Gastrocnemius medialis (tissue), 4 donors: ENCODE measurements around the gene DYNLRB1.

Experiments
- POLR2A ChIP-seq, 2 donors: fragments of 450-650 bp; IDR thresholded peaks; one replicate each; pipeline ENCODE4 v1.6.1; 2017; ENCODE audit warnings: antibody characterized with exemption in 2 of 2, mild to moderate bottlenecking in 2 of 2, moderate library complexity in 2 of 2
- TF ChIP-seq, protein P1 (sequence below), 5 experiments: fragments of 450-650 bp in 3 of 5; fragments of 200-600 bp in 2 of 5; sonication (generic) in 2 of 5; IDR thresholded peaks in 4 of 5; conservative IDR thresholded peaks in 1 of 5; 1 replicate in 4 of 5; 2 replicates in 1 of 5; pipeline ENCODE4 v1.5.1; 2016 to 2019; ENCODE audit warnings: antibody characterized with exemption in 5 of 5, mild to moderate bottlenecking in 3 of 5, moderate library complexity in 3 of 5

DNA sequence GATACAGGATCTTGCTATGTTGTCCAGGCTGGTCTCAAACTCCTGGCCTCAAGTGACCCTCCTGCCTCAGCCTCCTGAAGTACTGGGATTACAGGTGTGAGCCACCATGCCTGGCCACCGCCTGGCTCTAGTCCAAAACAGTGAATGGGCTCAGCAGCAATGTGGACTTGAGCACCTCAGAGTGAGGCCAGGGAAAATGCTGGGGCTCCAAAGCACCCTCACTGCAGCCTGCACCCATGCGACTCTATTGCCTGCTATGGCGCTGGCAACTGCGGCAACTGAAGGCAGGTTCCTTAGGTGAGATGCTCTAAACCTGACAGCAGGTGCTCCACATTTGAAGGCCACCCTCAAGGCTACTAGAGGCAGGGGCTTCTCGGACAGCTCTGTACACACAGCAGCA, 68.8 kb downstream of the DYNLRB1 start:
- TF ChIP-seq, protein P1, sequence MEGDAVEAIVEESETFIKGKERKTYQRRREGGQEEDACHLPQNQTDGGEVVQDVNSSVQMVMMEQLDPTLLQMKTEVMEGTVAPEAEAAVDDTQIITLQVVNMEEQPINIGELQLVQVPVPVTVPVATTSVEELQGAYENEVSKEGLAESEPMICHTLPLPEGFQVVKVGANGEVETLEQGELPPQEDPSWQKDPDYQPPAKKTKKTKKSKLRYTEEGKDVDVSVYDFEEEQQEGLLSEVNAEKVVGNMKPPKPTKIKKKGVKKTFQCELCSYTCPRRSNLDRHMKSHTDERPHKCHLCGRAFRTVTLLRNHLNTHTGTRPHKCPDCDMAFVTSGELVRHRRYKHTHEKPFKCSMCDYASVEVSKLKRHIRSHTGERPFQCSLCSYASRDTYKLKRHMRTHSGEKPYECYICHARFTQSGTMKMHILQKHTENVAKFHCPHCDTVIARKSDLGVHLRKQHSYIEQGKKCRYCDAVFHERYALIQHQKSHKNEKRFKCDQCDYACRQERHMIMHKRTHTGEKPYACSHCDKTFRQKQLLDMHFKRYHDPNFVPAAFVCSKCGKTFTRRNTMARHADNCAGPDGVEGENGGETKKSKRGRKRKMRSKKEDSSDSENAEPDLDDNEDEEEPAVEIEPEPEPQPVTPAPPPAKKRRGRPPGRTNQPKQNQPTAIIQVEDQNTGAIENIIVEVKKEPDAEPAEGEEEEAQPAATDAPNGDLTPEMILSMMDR (IDR thresholded peaks at IDR 0.05 in 4 of 5, conservative IDR thresholded peaks at IDR 0.05 in 1 of 5): no peak
- no peak for TF ChIP-seq POLR2A (IDR thresholded peaks at IDR 0.05)
